ENCODE results near the gene TARBP1. TPM values are rescaled to one million over a fixed set of nuclear protein-coding genes. Genes with fewer than 3 reads are reported as not detected.
"Not testable (repeated sequence)": the region's sequence is repeated elsewhere in the genome, so short reads cannot be mapped to it uniquely, and the experiment has no call there.

Gene TARBP1
- total and polyA plus RNA-seq, 2 donors = 8.6 to 52.7 TPM

DNA sequence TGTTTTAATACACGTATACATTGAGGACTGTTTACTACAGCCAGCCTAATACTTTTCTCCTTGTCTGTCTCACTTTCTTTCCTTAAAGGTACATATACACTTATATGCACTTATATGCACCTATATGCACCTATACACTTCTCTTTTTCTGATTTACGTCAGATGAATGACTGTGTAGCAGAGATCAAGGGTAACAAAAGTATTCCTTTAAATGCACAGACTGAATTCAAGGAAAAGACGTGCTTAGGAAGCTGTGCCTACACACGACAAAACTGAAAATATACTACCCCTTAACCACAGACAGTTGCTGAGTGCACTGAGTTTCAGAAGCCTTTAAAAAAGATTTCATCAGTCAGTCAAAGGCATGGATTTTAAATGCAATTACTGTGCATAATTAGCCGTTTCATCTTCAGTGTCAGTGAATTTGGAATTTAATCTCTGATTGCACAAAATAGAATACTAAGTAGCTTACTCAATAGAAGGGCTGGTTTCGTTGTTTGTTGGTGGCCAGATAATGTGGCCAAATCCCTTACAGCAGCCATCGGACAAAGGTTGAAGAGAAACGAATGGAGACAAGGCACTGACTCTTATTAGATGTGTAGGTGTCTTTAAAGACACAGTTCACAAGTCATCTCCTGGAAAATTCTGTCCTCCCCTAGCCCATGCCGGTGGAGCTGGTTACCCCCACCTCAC is 38.3 kb upstream of the TARBP1 start:
- Histone ChIP-seq H3K27ac (ENCODE audit: low read depth) (no peak overlapping the region), H3K36me3 (ENCODE audit: insufficient read depth) (no peaks in the 10 kb centered on the region), H3K4me1 (ENCODE audit: insufficient read depth) (no peaks in the 10 kb centered on the region), H3K4me3 (ENCODE audit: low read depth, low read length) (no peak overlapping the region)
- 80% methylated on average over 9 of the region's 9 CpGs for WGBS
- no peak for DNase-seq (ENCODE audit: extremely low spot score)

DNA sequence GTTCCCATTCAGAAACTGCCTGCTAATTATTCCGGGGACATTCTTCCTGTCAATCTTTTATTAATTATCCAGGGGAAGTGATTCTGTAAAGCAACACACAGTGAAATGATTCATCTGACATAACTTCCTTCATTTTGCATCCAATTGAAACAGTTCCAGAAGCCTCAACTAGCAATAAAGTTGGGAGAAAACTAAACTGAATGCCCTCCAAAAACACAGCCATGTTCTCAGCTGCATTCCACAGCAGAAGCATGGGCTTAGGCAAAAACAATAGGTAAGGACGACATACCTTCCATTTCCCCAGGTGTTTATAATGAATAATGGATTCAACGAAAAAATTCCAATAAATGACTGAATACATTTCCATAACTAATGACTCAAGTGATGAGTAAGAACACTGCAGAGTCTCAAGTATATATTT is 36.9 kb upstream of the TARBP1 start:
- Histone ChIP-seq H3K27ac (ENCODE audit: low read depth) (no peak overlapping the region), H3K36me3 (ENCODE audit: insufficient read depth) (no peaks in the 10 kb centered on the region), H3K4me3 (ENCODE audit: low read depth, low read length) (no peak overlapping the region), H3K4me1 (ENCODE audit: insufficient read depth) (no peaks in the 10 kb centered on the region)
- WGBS = 34% methylated on average over 3 of the region's 3 CpGs
- no peak for DNase-seq (ENCODE audit: extremely low spot score)

DNA sequence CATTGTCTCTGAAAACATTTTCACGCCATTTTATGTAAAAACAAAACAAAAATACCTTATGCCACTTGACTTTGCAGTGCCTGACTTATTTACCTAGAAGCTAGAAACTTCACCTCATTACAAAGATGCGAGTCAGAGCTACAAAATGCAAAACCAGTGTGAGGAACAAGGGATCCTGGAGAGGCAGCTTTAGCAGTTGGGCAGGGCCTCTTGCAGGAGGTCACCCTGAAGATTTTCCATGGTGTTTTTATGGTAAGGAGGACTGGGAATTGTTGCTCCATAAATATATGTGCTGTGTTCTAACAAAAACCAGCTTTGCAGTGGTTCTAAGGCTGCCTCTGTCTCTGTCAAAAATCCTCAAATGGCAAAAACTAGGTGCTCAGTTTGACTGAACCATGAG is 36.4 kb upstream of the TARBP1 start:
- DNase-seq (ENCODE audit: extremely low spot score) = no peak
- Histone ChIP-seq H3K4me1 (ENCODE audit: insufficient read depth) (no peaks in the 10 kb centered on the region), H3K27ac (ENCODE audit: low read depth) (no peak overlapping the region), H3K4me3 (ENCODE audit: low read depth, low read length) (no peak overlapping the region), H3K36me3 (ENCODE audit: insufficient read depth) (no peaks in the 10 kb centered on the region)
- 65% methylated on average over 2 of the region's 2 CpGs for WGBS

DNA sequence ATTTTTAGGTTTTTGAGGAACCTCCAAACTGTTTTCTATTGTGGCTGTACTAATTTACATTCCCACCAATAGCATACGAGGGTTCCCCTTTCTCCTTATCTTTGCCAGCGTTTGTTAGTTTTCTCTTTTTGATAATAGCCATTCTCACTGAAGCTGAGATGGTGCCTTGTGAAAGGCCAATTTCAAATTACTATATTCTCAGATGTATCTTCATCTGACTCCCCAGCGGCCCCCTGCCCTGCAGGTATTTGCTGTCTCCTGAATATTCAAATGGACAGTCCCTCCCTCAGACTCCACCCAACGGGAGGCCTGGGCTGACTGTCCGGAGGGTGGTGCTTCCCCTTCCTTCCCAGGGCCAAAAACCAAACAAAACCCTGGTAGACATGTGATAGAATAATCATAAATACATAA is 33.5 kb upstream of the TARBP1 start:
- WGBS = 68% methylated on average over 5 of the region's 5 CpGs
- DNase-seq (ENCODE audit: extremely low spot score) = no peak
- H3K4me1 ChIP-seq (ENCODE audit: insufficient read depth) = no peaks in the 10 kb centered on the region

DNA sequence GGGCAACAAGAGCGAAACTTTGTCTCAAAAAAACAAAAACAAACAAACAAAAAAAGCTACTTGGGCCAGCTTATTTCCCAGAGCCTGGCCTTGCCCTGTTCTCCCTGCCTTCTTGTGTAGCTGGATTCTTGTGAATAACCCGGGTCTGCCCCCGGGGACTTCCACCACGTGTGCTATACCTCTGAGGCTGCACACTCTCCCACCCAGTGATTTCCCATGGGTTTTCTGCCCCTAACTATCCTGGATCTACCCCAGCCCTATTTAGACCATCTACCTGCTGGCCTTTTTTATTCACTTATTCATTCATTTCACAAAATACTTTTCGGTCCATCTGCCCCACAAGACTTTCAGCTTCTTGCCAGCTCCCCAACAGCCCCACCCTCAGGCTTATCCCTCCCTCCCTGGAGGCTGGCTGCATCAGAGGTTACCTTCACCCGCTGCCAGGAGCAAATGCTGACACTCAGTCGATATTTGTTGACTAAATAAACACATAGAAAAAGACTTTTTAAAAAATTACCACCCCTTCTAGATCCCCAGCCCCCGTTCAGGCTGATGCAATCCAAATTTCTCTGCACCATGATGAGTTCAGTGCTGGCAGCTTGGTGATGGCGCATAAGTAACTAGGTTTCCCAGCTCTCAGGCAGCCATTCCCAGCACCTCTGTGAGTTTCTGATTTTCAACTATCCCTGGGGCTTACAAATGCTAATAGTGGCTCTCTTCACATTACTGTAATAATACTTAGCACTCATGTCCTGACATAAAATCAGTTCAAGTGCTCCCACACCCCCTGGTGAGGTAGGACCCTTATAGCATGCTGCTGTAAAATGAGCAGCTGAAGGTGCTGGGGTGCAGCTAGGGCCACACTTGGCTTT is 30.7 kb upstream of the TARBP1 start:
- no peak overlapping the region for H3K4me3 ChIP-seq (ENCODE audit: low read depth, low read length)
- H3K36me3 ChIP-seq (ENCODE audit: insufficient read depth) = no peaks in the 10 kb centered on the region
- WGBS = 57% methylated on average over 9 of the region's 9 CpGs
- no peaks in the 10 kb centered on the region for H3K4me1 ChIP-seq (ENCODE audit: insufficient read depth)
- H3K27ac ChIP-seq (ENCODE audit: low read depth) = no peak overlapping the region
- DNase-seq (ENCODE audit: extremely low spot score) = no peak

More for the DNA sequence above, 33.5 kb upstream of the TARBP1 start:
- no peak overlapping the region for H3K27ac ChIP-seq (ENCODE audit: low read depth)
- no peak overlapping the region for H3K4me3 ChIP-seq (ENCODE audit: low read depth, low read length)
- H3K36me3 ChIP-seq (ENCODE audit: insufficient read depth) = no peaks in the 10 kb centered on the region

DNA sequence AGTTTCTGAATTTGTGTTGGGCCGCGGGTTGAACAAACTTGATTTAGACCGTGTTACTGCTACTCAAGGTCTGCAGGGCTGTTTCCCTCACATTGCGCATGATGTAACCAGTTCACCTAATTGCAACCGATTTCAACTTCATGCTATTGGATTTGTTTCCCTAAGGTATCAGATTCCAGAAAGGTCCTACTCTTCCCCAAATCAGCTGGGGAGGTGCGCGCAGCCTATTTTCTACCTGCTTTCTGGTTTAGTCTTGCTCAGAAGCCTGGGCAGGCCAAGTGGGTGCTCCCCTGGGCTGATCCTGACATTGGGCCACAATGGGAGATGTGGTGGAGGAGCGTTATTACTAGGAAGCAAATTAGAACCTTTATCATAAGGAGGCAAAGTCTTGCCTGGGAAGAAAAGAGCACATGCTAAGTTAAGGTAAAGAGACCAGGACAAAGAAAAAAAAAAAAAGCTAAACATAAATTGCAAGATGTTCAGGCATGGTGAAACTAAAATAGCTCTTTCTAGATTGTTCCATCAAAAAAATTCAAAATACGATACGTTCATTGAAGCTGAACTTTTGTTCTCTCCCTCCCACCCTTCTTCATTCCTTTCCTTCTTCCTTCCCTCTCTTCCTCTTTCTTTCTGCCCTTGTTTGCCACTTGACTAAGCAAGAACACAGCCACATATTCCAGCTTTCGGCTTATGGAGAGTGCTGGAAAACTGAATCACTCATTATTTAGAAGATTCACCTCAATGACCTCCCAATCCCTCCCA is 28.8 kb upstream of the TARBP1 start:
- Histone ChIP-seq H3K27ac (ENCODE audit: low read depth) (no peak overlapping the region), H3K4me1 (ENCODE audit: insufficient read depth) (no peaks in the 10 kb centered on the region), H3K36me3 (ENCODE audit: insufficient read depth) (no peaks in the 10 kb centered on the region), H3K4me3 (ENCODE audit: low read depth, low read length) (no peak overlapping the region)
- no peak for DNase-seq (ENCODE audit: extremely low spot score)
- 95% methylated on average over 11 of the region's 11 CpGs for WGBS

DNA sequence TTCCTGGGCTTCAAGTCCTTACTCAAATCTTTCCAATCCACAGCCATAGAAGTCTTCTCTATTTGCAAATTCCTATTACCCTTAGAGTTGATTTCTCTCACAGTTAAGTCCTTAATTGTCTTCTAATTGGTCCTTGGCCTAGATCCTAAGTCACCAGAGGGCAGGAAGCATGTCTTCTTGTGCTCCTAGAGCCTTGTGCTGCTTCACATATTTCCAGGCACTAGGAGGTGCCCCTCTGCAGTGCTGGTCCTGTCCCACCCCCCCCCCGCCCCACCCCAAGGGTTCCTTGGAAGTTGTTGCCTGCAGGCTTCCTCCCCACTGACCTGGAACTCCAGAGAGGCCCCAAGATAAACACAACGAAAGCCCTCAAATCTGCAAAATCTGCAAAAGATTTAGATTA is 28.1 kb upstream of the TARBP1 start:
- Histone ChIP-seq H3K36me3 (ENCODE audit: insufficient read depth) (no peaks in the 10 kb centered on the region), H3K4me1 (ENCODE audit: insufficient read depth) (no peaks in the 10 kb centered on the region), H3K27ac (ENCODE audit: low read depth) (no peak overlapping the region), H3K4me3 (ENCODE audit: low read depth, low read length) (no peak overlapping the region)
- WGBS = 77% methylated on average over 2 of the region's 2 CpGs
- no peak for DNase-seq (ENCODE audit: extremely low spot score)

DNA sequence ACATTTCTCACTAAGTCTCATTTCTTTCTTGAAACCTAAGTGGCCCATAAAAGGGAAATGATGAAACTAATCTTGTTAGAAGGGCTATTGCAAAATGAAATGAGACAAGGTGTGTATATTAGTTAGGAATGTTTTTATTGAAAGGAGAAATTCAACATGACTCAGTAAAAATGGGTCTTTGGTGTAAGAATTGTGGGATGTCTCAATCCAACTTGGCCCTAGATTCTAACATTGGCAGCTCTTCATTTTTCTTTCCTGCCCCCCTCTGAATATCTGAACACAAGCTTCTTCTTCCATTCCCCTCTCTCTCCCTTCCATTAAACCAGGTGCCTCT is 26.8 kb upstream of the TARBP1 start:
- no peak for DNase-seq (ENCODE audit: extremely low spot score)
- Histone ChIP-seq H3K36me3 (ENCODE audit: insufficient read depth) (no peaks in the 10 kb centered on the region), H3K27ac (ENCODE audit: low read depth) (no peak overlapping the region), H3K4me3 (ENCODE audit: low read depth, low read length) (no peak overlapping the region), H3K4me1 (ENCODE audit: insufficient read depth) (no peaks in the 10 kb centered on the region)

DNA sequence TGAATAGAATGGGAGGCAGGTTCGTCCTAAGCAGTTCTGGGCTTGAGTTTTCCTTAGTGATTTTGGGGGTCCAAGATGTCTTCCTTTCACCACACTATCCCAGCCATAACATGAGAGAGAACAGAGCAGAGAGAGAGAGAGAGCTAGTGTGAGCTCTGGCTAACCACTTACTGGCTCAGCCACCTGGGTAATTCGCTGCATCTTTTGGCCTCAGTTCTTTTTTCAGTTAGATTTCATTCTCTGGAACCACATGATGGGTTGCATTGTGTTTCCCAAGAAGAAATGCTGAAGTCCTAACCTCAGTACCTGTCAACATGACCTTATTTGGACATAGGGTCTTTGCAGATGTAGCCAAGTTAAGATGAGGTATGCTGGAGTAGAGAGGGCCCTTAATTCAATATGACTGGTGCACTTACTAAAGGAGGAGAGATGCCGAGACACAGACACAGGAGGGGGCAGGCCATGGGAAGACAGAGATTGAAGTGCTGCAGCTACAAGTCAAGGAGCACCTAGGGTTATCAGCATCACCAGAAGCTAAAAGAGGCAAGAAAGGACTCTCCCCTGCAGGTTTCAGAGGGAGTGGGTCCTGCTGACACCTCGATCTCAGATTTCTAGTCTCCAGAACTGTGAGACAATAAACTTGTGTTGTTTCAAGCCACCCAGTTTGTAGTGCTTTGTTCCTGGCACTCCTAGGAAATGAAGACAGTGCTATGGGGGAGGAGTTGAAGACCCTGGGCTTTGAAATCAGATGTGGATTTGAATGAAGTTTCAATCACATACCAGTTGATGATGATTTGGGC is 26.2 kb upstream of the TARBP1 start:
- whole genome bisulfite sequencing = 94% methylated on average over 4 of the region's 4 CpGs
- H3K27ac ChIP-seq (ENCODE audit: low read depth) = no peak overlapping the region
- DNase-seq (ENCODE audit: extremely low spot score) = no peak
- no peak overlapping the region for H3K4me3 ChIP-seq (ENCODE audit: low read depth, low read length)
- no peaks in the 10 kb centered on the region for H3K36me3 ChIP-seq (ENCODE audit: insufficient read depth)
- H3K4me1 ChIP-seq (ENCODE audit: insufficient read depth) = no peaks in the 10 kb centered on the region

DNA sequence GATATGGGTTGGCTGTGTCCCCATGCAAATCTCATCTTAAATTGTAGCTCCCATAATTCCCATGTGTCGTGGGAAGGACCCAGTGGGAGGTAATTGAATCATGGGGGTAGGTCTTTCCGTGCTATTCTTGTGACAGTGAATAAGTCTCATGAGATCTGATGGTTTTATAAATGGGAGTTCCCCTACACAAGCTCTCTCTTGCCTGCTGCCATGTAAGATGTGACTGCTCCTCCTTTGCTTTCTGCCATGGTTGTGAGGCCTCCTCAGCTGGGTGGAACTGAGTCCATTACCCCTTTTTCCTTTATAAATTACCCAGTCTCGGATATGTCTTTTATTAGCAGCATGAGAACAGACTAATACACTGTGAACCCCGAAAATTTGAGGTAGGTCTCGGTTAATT is 25.3 kb upstream of the TARBP1 start:
- not testable (repeated sequence) for DNase-seq (ENCODE audit: extremely low spot score); H3K4me1 ChIP-seq (ENCODE audit: insufficient read depth); H3K27ac ChIP-seq (ENCODE audit: low read depth); H3K36me3 ChIP-seq (ENCODE audit: insufficient read depth); H3K4me3 ChIP-seq (ENCODE audit: low read depth, low read length)
- 81% methylated on average over 5 of the region's 5 CpGs for WGBS

DNA sequence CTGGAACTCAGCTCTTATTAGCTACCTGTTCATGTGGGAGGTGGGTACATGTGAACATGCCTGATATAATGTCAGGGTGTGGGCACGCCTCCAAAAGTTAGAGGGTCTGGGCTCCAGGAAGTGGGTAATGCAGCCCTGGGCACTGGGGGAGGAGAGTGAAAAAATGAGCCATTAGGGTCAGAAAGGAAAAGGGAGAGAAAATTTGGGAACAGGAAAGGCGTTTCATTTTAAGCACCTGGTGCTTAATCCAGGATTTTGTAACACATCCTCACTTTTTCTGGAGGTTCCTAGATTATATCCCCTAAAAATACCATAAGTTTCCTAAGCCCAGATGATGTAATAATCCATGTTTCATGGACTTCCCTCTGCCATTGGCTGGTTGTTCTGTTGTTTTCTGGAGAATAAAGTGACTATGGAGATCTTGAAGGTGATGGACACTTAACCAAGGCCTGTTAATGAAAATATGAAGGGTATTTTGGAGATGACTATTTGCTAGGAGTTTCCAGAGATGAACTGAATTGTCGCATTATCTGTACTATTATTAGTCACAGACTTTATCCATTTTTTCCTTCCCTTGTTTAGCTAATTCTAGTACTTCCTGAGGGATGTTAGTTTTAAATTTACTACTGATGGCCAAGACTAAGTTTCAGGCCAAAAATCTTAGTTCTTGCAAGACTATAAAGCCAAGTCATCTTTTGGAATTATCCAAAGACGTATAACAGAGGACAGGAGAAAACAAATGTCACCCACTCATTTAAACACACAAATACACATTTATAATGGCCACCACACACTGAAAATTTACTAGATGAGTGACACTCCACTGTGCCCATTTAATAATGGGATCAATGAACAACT is 24.4 kb upstream of the TARBP1 start:
- no peaks in the 10 kb centered on the region for H3K4me1 ChIP-seq (ENCODE audit: insufficient read depth)
- H3K4me3 ChIP-seq (ENCODE audit: low read depth, low read length) = no peak overlapping the region
- H3K27ac ChIP-seq (ENCODE audit: low read depth) = no peak overlapping the region
- DNase-seq (ENCODE audit: extremely low spot score) = no peak
- H3K36me3 ChIP-seq (ENCODE audit: insufficient read depth) = no peaks in the 10 kb centered on the region
- 58% methylated on average over 4 of the region's 4 CpGs for WGBS

DNA sequence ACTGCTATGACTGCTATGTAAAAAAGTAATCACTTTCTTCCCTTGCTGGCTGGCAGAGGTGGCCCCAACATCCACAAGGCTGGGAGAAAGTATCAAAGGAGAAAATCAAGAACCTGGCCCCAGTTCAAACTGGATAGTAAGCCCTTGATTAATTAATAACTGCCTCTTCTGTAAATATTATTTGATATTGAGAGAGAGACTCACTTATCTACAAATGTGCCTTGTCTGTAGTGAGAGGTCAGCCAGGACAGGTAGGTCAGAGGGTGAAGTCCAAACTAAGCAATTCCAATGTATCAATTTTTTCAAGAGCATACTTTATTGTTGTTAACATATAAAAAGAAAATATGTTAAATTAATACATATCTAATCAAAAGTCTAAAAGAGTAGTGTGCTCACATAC is 23.8 kb upstream of the TARBP1 start:
- no peaks in the 10 kb centered on the region for H3K36me3 ChIP-seq (ENCODE audit: insufficient read depth)
- H3K4me3 ChIP-seq (ENCODE audit: low read depth, low read length) = no peak overlapping the region
- no peak for DNase-seq (ENCODE audit: extremely low spot score)
- no peaks in the 10 kb centered on the region for H3K4me1 ChIP-seq (ENCODE audit: insufficient read depth)
- H3K27ac ChIP-seq (ENCODE audit: low read depth) = no peak overlapping the region

DNA sequence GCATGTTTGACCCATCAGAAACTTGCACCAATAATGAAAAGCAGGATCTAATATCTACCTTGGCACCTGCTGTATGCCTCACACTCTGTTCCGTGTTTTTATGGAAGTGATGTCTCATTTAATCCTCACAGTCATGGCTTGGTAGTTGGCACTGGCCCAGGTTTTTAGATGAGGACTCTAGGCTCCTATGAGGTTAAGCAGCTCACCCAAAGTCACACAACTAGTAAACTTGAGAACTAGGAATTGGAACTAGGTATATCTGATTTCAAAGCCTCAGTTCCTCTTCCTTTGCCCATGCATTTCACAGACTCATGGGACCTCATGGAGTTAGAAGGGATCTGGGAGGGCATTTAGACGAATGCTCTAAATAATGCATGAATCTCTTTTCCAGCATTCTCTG is 21.3 kb upstream of the TARBP1 start:
- no peak overlapping the region for H3K4me3 ChIP-seq (ENCODE audit: low read depth, low read length)
- WGBS = 34% methylated on average over 2 of the region's 2 CpGs
- no peak for DNase-seq (ENCODE audit: extremely low spot score)
- no peaks in the 10 kb centered on the region for H3K4me1 ChIP-seq (ENCODE audit: insufficient read depth)
- H3K36me3 ChIP-seq (ENCODE audit: insufficient read depth) = no peaks in the 10 kb centered on the region
- H3K27ac ChIP-seq (ENCODE audit: low read depth) = no peak overlapping the region

Data from urinary bladder (tissue), 4 donors.